Measurements from ENCODE around the gene PSMC3.
A peak's percentile ranks its signal among the peaks of the same experiment; 100 is the strongest.

PSMC3 gene

DNA sequence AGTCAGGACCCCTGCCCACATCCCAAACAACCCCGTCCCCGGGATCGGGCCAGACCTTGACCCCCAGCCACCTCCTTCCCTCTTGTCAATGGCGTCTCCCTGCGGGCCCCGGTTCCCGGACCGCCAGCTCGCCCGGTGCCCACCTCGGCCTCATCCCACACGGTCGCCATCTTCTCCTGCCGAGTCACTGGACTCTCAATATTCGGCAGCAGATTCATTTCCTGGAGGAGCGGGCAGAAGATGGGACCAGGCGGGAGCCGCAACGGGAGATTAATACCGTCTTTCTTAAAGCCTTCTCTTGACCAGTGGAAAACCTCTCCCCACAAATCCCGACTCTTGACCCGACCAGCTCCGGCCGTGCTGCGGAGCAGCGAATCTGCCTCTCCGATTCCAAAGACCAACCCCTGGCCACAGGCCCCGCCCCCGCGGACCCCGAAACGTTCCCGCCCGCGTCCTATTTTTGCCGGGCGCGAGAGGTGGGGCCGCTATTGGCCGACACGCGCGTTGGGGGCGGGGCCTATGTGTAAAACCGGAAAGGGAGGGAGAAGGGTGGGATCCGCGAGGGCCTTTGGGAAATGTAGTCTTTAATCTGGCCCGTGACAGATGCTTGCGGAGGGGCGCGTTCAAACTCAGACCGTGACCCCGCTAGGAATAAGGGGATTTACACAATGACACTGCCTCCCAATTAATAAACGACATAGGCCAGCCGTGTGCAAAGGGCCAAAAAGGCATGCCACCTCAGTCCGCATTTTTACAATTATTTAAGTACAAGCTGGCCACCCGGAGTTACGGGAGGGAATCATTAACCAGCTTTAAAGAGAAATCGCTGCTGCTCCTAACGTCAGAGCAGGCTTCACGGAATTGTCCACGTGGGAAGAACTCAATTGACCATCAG lies at the start of gene PSMC3:
TSS of gene PSMC3 (minus strand) at position 378 of the 895 bp plus-strand sequence. CDS start at position 218, 160 bp downstream.
- peak; percentile 85 for DNase-seq (ENCODE audit: low spot score)
- peak; percentile 81 for FAIRE-seq

DNA sequence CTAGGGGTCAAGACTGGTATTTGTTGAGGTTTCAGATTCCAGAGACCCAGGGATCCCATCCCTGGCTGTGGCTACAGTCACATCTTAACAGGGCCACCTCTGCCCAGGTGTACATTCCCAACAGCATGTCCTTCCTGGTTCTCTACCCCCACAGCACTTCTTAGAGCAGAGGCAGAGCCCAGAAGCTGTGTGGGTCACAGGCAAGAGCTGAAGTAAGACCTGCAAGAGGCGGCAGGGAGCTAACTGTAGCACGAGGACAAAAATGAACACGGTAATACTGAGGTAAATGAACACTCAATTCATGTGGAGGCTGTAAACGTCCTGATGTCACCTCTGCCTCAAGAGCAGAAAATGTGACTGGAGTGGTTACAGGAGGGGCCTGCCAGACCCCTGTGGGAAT lies 44.4 kb upstream of the PSMC3 start:
- no peak for DNase-seq (ENCODE audit: low spot score)
- FAIRE-seq = no peak

DNA sequence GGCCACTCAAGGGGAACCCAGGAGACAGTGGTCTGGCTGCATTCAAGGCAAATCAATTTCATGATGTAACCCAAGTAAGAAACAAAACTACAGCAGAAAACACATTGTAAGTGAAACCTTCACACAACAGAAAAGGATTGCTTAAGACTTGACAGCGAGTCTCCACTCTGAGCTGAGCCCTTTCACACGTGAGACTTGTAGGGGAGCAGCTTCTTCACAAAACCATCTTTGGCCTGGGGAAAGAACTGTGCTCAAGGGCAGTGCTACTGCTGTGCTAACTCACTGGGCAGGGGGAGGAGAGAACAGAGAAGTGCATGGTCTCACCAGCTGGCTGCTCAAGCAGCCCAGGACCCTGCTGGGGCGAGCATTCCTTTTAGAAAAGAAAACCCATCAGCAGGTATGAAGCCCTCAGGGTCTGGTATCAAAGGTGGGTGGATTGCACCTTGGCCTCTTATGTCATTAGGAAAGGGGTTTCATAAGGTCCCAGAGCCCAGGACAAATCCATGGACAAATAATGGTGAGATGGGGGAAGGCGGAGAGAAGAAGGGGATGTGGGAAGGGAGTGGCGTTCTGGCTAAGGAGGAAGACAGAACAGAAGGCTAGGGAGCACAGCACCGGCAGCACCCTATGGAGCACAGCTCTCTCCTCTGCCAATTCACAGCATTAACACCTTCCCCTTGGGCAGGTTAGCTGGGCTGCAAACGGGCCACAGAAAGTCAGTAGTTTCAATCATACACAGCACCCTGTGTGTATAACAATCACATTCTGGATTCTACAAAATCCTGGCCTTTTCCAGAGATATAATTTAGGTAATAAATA lies 43.3 kb upstream of the PSMC3 start:
- DNase-seq (ENCODE audit: low spot score) = no peak
- FAIRE-seq = no peak

DNA sequence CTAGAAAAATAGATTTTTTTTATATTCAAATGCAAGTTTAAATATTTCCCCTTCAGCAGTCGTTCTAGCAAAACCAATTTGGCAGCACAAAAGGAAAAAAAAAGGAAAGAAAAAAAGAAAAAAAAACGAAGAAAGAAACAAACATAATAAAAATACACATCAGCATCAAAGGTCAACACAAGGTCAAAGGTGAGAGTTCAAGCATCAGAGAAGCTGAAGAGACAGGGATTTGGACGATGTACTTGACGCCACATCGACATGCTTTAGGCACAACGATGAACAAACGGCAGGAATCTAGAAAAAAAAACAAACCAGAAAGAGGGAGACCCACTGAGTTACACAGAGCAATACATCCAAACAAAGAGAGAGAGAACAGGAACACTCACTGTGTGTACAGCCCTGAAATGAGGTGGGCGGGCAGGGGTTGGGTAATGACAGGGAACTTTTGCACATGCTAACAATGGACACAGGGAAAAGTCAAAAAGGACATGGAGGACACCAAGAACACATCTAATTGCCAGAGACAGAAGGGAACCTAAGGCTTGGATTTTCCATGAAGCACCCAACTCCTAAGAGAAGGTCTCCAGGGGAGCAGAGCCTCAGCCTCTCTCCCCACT lies 42.5 kb upstream of the PSMC3 start:
- no peak for DNase-seq (ENCODE audit: low spot score)
- FAIRE-seq = no peak

DNA sequence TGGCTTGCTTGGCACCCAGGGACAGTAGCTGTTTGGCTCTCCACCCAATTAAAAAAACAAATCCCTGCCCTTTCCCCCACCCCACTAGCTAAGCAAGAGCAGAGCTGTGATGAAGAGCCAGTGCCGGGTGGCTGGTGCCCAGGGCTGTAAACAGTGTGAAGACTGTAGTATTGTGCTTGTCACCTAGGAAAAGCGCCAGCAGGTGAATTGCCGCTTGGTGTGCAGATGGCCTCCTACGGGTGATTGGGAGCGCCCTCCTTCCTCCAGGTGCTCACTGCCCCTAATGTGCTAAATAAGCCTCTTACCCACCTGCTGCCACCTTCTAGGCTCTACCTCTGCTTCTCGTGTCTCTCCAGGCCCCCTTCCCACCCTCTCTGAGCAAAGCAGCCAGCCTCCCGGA lies 41.1 kb upstream of the PSMC3 start:
- FAIRE-seq (no peak), DNase-seq (ENCODE audit: low spot score) (no peak)

DNA sequence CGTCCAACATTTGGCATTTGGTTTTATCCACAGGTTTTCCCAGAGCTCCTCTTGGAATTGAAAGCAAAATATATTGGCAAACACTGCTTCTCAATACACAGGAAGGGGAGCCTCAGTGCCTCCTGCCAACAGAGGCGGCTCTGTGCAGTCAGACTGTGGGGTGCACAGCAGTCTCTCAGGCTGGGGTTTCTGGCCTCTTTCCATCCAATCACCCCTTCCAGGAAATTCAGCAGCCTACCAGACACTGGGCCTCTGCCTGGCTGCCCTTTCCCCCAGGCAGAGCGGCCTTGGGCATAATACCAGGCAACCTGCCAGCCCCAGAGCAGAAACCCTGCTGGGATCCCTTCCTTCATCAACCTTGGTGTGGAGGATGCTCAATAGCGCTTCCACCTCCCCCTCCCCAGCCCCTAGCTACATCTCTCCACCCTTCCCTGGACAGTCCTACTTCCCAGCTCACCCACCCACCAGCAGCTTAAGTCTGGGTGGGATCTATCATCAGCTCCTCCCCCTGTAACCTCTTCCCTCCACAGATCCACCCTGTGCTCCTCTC lies 40.5 kb upstream of the PSMC3 start:
- FAIRE-seq = no peak
- no peak for DNase-seq (ENCODE audit: low spot score)

DNA sequence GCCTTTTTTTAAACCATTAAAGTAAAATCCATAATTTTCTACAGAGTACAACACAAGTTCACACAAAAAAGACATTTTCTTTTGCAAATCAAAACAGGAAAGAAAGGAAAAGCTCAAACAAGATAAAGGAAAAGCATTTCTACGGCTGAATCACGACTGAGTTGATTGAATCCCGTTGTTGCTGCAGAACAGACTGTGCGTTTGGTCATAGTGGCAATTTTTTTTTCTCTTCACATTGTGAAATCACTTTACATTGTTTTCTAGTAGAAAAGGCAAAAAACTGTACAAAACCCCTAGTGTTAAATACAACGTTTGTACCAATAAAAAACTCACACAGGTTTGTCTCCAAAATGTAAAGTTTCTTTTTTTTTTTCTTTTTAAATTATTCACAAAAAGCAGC lies 40.0 kb upstream of the PSMC3 start:
- FAIRE-seq (no peak), DNase-seq (ENCODE audit: low spot score) (no peak)

DNA sequence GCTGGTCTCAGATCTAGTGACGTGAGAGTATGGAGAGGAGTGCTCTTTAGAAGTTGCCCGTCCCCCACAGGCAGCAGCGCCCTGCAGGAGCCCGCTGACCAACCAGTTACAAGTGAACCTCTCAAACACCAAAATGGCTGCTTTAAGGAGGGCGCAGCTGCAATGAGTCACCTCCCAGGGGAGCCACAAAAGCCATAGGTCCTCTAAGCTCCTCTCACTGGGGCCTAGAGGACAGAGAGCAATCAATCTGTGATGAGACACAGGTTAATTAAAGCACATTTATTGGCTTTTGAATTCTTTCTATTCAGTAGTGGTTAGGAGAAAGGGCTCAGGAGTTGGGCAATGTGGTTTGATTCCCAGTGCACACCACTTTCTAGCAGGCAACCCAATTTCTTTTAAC lies 38.2 kb upstream of the PSMC3 start:
- FAIRE-seq (no peak), DNase-seq (ENCODE audit: low spot score) (no peak)

DNA sequence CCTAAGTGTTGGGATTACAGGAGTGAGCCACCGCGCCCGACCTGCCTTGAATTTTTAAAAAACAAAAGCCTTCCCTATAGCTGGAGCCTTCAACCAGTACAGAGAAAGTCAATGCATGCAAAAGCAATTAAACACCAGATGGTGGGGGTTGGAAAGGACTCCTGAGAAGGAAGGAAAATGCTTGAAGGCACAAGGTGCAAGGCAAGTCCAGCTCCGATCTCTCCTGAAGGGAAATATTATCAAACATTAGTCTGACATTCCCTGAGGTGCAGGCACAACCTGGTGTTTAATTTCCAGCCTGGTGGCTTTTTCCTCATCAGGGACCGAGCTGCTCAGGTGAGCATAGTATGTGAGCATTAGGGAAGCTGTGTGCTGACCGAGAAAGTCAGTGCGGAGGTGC lies 35.6 kb upstream of the PSMC3 start:
- FAIRE-seq = no peak

DNA sequence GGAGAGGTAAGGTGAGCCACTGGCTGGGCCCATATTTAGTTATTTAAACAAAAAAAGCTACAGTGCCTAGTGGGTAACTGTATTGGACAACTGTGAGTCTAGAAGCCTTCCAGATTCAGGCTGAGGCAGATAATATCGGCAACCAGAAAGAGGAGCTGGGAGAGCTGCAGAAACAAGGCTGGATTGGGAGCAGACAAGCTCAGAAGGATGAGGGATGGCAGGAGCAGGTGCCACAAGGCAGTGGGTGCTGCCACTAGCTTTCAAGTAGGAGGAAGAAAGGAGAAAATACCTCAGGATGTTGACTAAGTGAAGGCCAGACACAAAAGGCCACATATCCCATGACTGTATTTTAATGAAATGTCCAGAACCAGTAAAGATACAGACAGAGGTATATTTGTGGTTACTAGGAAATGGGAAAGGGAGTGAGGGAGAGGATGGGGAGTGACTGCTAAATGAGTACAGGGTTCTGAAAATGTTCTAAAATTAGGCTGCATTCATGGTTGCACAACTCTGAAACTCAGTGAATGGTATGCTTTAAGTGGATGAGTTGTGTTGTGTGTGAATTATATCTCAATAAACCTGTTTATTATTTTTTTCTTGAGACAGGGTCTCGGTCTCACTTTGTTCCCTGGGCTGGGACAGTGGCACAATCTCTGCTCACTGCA lies 34.5 kb upstream of the PSMC3 start:
- DNase-seq (ENCODE audit: low spot score) (no peak), FAIRE-seq (no peak)

More for the DNA sequence above, 35.6 kb upstream of the PSMC3 start:
- no peak for DNase-seq (ENCODE audit: low spot score)

DNA sequence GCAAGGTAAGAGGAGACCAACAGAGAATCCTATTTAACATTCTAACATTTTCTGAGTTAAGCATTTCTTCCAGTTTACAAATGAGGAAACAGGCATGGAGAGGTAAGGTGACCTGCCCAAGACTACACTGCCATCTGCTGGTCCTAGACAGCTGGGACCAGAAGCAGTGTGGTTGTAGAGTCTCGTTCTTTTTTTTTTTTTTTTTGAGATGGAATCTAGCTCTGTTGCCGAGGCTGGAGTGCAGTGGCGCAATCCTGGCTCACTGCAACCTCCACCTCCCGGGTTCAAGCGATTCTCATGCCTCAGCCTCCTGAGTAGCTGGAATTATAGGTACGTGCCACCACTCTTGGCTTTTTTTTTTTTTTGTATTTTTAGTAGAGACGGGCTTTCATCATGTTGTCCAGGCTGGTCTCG lies 28.0 kb upstream of the PSMC3 start:
- peak; percentile 61 for DNase-seq (ENCODE audit: low spot score)
- peak; percentile 4 for FAIRE-seq

DNA sequence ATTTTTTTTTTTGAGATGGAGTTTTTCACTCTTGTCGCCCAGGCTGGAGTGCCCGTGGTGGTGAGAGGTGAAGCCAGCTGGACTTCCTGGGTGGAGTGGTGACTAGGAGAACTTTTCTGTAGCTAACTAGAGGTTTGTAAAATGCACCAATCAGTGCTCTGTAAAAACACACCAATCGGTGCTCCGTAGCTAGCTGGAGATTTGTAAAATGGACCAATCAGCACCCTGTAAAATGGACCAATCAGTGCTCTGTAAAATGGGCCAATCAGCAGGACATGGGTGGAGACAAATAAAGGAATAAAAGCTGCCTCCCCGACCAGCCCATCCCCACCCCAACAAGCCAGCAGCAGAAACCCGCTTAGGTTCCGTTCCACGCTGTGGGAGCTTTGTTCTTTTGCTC lies 27.1 kb upstream of the PSMC3 start:
- FAIRE-seq (no peak), DNase-seq (ENCODE audit: low spot score) (no peak)

DNA sequence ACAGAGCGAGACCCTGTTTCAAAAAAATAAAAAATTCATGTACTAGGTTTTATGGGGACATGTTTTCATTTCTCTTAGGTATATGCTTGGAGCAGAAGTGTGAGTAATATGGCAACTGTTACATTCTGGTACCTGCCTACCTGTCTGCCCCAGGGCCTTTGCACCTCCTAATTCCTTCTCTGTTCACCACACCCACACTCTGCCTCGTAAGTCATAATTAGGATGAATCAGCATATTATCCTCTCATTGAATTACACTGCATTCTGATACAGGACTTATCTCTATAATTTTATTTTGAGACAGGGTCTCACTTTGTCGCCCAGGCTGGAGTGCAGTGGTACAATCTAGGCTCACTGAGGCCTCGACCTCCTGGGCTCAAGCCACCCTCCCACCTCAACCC lies 25.8 kb upstream of the PSMC3 start:
- no peak for FAIRE-seq
- DNase-seq (ENCODE audit: low spot score) = no peak

DNA sequence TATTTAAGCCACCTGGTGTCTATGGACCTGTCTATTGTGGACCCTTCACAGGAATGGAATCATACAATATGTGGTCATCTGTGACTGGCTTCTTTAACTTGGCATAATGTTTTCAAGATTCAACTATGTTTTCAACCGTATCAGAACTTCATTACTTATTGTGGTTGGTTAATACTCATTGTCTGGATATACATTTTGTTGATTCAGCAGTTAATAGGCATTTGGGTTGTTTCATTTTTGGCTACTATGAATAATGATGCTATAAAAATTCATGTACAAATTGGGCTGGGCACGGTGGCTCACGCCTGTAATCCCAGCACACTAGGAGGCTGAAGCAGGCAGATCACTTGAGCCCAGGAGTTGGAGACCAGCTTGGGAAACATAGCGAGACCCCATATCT lies 25.2 kb upstream of the PSMC3 start:
- no peak for DNase-seq (ENCODE audit: low spot score)
- FAIRE-seq = no peak

DNA sequence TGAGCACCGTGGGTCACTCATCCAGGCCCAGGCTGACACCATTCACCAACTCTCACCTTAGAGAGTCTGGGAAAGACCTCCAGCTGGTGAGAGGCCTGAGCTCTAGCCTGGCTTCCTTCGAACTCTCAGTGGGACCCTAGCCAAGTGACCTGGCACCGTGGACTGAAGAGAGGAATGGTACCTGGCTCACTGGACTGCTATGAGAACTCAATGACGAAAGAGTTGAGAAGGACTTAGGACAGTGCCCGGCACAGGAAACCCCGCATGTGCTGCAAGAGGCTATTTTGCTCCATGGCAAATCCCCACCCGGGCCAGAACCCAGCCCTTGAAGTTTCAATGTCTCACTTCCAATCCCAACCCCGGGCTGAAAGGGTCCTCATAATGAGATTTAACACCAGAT lies 23.3 kb upstream of the PSMC3 start:
- DNase-seq (ENCODE audit: low spot score) (no peak), FAIRE-seq (no peak)

DNA sequence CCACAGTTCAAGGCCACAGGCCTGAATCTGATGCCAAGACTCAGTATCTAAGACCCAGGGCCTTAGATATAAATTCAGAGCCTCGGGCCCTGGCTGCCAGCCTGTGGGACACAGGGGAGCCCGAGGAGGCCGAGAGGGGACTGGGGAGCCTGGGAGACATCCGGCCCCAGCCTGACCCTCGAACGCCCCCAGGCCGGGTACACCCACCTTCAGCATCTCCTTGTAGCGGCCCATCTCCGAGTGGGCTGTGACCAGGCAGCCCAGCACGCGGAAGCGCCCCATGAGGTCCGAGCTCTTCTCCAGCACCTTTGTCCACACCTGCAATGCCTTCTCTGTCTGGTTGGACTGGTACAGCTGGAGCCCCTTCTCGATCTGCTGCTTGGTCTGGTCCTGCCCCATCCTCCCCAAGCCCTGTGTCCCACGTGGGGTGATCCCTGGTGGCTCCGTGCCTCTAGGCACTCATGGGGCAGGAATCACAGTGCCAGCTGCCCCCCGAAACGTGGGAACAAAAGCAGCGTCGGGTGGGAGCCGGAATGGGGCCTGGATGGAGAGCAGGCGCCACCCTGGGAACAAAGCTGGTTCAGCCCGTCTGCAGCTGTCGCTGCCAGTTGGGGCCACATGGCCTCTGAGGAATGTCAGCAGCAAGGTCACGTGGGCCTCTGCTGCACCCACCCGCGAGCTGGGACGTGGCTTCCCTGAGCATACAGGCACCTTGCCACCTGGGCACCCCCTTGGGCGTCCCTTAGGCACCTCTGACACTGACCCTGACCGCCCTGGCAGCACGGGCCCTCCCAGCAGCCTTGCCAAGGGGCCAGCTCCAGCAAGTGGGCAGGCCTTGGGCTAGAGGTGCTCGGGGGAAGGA lies 22.6 kb upstream of the PSMC3 start, which contains the start of gene RAPSN:
TSS of gene RAPSN (minus strand) at position 571 of the 862 bp plus-strand sequence. CDS start at position 399, 172 bp downstream.
- no peak for FAIRE-seq
- DNase-seq (ENCODE audit: low spot score) = no peak

DNA sequence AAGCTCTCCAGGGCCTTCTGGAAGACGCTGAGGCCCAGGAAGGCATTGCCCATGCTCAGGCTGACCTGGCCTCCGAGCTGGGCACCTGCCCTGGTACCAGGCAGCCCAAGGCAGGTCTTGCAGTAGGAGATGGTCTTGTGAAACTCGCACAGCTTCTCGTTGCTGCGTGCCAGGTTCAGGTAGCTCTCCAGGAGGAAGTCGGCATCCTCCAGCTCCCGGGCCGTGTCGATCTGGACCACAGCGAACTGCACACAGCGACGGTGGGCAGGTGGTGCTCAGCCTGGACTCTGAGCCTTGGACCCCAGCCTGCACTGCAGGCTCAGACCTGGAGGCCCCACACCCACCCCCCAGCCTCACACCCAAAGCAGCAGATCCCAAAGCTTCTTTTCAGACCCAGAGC lies 21.7 kb upstream of the PSMC3 start:
- no peak for FAIRE-seq

DNA sequence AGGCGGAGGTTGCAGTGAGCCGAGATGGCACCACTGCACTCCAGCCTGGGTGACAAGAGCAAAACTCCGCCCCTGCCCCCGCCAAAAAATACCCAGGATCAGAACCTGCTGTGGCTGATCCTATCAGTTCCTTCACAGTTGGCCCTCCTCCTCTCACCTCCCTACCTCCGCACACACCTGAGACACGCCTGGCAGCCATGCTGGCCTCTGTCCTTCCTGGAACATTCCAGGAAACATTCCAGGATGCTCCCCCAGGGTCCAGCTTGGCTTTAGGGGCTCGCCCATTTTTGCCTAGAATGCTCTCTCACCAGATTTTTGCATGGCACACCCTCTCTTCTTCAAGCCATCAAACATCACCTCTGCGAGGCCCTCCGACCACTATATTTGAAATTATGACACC lies 20.6 kb upstream of the PSMC3 start:
- FAIRE-seq = no peak
- no peak for DNase-seq (ENCODE audit: low spot score)

More for the DNA sequence above, 21.7 kb upstream of the PSMC3 start:
- no peak for DNase-seq (ENCODE audit: low spot score)

DNA sequence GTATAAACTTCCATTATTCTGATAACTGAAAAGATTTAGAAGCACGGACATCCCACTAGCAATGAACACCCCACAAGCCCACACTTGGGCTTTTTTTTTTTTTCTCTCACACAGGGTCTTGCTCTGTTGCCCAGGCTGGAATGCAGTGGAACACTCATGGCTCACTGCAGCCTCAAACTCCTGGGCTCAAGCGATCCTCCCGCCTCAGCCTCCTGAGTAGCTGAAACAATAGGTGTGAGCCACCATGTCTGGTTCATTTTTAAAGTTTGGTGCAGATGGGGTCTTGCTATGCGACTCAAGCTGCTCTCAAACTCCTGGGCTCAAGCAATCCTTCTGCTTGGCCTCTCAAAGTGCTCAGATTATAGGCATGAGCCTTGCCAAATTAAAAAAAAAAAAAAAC lies 19.6 kb upstream of the PSMC3 start:
- no peak for DNase-seq (ENCODE audit: low spot score)
- FAIRE-seq = no peak

DNA sequence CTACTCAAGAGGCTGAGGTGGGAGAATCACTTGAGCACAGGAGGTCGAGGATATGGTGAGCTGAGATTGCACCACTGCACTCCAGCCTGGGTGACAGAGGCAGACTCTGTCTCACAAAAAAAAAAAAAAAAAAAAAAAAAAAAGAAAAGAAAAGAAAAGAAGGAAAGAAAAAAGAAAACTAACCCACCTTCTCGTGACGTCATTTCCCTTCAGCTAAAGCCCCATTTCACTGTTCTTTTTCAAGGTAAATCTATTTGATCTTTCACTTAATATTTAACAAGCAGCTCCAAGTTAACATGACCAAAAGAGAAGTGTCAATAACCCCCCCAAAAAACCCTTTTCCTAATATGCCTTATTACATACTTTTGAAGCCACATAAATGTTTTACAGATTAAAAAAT lies 17.6 kb upstream of the PSMC3 start:
- FAIRE-seq (no peak), DNase-seq (ENCODE audit: low spot score) (no peak)
